Amniotic stem cell (primary cell): ENCODE measurements around the gene CPOX.

Experiments used
- DNase-seq: peaks from one replicate; lab custom pipeline; 2025; lab: John Stamatoyannopoulos, UW

CPOX gene

GRCh38 chr3:98596087-98596486 is 2.7 kb upstream of the CPOX start:
- no peak for DNase-seq

GRCh38 chr3:98594628-98595324 is 1.4 kb upstream of the CPOX start:
- no peak for DNase-seq

DNA sequence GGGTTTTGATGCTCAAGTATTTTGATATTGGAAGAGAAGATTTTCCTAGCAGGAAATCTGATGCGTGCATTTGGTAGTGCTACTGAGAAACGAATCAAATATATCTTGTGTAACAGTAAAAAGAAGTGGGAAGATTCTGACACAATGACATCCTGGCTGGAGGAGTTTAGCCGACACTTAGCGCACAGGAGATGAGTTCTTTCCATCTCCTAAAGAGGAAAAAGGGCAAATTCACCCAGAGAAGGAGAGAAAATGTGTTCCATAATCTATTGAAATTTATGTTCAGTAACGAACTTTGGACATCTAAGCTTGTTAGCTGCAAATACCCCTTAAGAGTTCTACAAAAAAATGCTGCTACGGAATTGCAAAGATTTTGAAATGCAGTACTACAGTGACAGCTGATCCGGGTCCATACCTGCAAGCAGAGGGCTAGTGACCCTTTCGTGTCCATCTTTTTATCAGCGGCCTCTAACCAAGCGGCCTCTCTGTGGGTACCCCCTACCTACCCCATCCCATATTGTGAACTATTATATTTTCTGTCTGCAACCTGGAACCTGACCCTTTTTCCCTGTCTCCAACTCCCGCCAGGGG is 971 bp downstream of the CPOX start:
- DNase-seq, result no peak

- no peak for DNase-seq
These were observed 3.9 kb downstream of the CPOX start for GRCh38 chr3:98589331-98590036.

DNA sequence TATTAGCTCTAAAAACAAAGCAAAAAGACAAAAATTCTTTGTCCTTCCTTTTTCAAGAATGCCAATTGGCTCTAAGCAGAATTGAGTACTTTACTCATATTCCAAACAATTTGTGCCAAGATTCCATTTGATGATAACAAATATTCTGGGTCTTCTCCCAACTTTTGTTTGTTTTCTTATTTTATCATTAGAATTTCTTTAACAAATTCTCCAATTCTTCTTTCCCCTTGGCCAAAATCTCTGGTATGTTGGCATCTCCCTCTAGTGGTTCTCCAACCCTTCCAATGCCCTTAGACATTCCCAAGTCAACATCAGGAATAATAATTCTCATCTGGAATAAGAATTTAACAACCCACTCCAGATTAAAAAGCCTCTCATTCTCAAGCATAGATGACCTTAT is 5.3 kb downstream of the CPOX start:
- peak; percentile 18 for DNase-seq

GRCh38 chr3:98587654-98588053 is 5.8 kb downstream of the CPOX start:
- DNase-seq, result no peak

GRCh38 chr3:98584547-98584946 is 8.9 kb downstream of the CPOX start:
- no peak for DNase-seq

DNA sequence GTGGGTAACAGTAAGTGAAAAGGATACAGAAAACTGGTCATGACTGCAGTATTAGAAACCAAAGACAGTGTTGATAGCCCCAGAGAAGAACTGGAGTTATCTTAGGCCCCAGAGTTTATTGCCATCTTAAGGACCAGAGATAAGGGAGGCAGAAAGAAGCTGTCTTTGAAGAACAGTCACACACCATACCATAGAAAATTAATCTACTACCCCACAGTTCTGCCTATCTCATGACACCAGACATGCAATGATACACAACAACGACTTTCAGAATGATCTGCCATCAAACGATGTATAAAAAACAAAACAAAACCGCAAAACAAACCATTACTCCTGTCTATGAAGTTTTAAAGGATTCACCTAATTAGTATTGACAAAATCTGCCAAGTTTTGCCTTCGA is 9.6 kb downstream of the CPOX start:
- DNase-seq, result no peak

DNA sequence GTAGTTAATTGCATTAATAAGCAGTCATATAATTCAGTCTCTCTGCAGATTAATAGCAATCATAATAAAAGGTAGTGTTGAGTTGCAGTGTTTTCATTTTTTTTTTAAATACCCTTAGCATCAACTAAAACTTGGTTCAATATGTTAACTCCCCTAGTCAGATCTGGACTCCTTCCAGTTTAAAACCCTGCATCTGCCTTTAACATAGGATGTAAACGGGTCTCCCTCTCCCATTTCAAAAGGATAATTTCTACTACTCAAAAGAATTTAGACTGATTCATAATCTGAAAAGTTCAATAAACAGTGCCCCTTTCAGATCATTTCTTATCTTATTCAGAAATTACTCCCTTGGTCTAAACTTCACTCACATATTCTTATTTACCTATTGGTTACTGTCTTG is 11.4 kb downstream of the CPOX start:
- no peak for DNase-seq

DNA sequence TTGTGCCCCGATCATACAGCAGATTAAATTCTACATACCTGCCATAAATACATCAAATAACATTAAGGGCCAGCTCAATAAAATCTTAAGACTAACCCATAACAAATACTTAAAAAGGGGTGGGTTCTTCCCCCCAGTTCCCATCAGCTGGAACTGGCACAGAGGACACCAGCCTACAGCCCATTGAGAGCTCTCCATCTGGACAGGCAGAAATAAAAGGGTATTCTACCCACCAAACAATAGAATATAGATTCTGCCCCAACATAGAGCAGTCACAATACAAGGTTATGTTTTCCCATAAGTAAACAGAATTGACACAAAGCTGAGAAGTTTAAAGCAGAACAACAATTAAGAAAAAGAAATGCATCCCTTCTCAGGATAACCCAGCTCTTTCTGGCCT is 11.9 kb downstream of the CPOX start:
- no peak for DNase-seq

DNA sequence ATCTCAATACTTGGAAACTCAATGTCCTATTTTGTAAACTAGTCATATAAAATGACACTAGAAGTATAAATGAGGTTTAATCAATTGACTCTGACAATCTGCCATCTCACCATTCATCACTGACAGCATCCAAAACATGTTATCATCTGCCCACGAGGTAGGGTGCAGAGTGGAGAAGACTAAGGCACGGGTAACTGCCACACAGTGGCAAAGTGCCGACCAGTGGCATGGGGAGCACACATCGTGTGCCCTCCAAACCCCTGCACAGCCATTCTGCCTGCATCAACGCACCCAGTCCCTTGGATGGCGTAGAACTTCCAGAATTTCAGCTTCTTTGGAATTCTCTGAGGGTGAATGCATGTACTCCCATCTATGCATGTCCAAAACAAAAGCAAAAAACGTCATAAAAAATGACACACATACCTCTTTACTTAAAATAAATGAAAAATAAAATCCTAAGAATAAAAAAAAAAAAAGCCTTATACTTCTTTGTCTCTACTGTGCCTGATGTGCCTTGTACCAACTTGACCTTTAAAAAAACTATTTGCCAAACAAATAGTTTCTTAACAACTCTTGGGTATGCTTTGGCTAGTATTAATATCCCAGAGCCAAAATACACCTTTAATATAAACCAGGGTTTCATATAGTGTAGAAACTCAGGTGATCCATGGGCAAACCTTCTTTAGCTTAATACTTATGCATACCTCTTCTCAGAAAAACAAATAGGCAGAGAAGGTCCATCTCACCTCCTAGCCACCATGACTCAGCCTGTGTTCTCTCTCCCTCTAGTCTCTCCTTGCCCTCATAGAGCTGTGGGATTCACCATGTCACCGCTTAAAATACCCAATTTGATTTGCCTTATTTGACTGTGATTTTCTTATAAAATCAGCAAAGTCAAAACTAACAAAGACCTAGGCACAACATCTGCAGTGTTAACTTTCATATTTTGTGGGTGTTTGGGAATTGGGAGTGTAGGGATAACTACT is 12.7 kb downstream of the CPOX start:
- DNase-seq, result no peak

GRCh38 chr3:98577178-98577895 is 16.1 kb downstream of the CPOX start:
- no peak for DNase-seq

GRCh38 chr3:98574132-98574531 is 19.3 kb downstream of the CPOX start:
- no peak for DNase-seq

DNA sequence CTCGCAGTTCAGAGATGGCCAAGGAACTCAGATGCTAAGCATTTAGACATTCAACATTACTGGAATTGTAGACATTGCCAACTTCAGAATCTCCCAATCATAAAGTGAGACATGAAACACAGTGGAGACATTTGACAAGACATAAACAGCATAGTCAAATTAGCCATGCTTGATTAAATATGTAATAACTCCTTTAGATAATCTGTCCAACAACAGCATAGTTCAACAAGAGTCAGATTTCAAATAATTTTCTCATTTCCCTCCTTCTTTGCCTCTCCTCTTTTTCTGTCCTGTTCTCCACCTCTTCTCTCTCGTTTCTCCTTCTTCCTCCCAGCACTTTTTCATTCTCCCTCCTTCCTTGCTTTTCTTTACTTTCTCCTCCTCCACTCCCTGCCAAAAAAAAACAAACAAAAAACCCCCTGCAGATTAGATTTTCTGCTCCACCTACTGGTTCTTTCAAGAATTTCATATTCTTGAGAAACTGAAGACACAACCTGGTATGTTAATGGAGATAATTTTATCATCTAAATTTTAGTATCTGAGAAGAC is 20.2 kb downstream of the CPOX start:
- DNase-seq, result no peak

DNA sequence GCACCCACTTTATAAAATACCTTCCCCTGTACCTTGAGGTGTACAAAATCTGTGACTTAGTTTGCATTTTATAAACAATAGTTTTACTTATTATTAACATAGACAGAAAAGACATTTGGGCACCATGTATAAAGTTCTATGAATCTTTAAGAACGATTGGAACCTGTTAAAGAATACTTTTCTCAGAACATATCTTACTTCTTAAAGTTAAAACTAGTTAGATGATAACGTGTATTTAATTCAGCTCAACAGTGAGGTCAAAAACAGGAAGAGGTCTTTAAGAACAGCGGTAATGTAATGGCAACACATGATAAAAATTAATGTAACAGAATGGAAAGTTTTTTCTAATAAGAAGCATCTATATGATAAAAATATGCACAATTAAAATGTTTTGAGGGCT is 25.0 kb downstream of the CPOX start:
- no peak for DNase-seq

DNA sequence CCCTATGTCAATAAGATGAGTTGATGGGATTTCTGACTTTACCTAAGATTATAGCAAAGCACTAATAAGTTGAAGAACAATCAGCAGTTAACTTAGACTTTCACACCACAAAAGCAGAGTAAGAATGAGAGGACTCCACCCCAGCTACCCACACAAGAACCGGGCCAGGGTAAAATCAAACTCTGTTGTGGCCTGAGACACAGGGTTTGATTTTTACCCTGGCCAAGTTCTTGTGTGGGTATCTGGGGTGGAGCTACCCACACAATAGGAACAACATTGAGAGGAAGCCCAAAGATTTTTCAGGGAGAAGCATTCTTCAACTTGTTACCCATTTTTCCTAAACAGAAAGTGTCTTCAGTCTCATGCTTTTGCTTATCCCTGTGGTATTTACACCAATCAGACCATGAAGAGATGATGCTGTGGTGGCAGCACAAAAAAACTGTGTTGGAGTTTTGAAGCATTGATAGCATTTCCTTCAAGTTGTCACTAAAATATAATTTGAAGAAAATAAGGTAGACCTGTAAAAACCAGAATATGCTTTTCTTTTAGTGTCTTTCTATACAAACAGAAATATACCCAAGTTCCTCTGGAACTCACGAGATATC is 25.6 kb downstream of the CPOX start:
- no peak for DNase-seq

DNA sequence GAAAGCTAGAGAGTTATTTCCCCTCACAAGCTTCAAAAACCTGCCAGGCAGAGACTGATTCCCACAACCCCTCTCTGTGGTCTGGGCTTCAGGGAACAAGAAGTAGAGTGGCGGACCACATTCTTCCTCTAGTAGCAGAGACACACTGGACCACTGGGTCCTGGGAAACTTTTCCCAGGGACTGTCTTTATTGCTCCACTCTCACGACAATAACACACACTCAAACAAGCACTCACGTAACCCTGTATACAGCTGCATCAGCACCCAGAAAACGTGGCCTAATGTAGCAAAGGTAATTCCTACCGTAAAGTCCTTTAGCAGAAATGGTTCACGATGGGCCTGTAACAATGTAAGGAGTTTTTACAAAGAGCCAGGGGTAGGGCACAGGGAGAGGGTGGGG is 27.6 kb downstream of the CPOX start:
- no peak for DNase-seq

- DNase-seq, result no peak
These were observed 28.2 kb downstream of the CPOX start for GRCh38 chr3:98565237-98565643.

- no peak for DNase-seq
These were observed 29.0 kb downstream of the CPOX start for GRCh38 chr3:98564282-98565005.

- DNase-seq, result no peak
These were observed 29.6 kb downstream of the CPOX start for GRCh38 chr3:98563661-98564281.
